IMR-90 (cell line): ENCODE measurements around the gene PDZK1.

ENCODE experiments used
- CTCF ChIP-seq: conservative IDR thresholded peaks from 2 replicates; pipeline ENCODE4 v1.5.1; 2012; ENCODE audit warnings: mild to moderate bottlenecking, low read depth, low read length, improper control_type of control experiment
- FOS ChIP-seq: fragments of 150-350 bp; IDR thresholded peaks from 2 replicates; pipeline ENCODE4 v1.6.1; 2016; ENCODE audit warnings: low read depth, low read length
- MAZ ChIP-seq: IDR thresholded peaks from 2 replicates; pipeline ENCODE4 v1.6.1; 2012; ENCODE audit warnings: low read depth, mild to moderate bottlenecking, low read length, improper control_type of control experiment, moderate library complexity, borderline replicate concordance
- POLR2A ChIP-seq: IDR thresholded peaks from 2 replicates; pipeline ENCODE4 v1.6.1; 2012; ENCODE audit warnings: mild to moderate bottlenecking, low read depth, low read length
- RAD21 ChIP-seq: IDR thresholded peaks from 2 replicates; pipeline ENCODE4 v1.6.1; 2012; ENCODE audit warnings: low read length, improper control_type of control experiment
- RFX5 ChIP-seq: IDR thresholded peaks from 2 replicates; pipeline ENCODE4 v1.8.0; 2012; ENCODE audit warnings: low read depth, mild to moderate bottlenecking, low read length, moderate library complexity
- SMC3 ChIP-seq: fragments of 150-350 bp; IDR thresholded peaks from 2 replicates; pipeline ENCODE4 v1.6.1; 2016; ENCODE audit warnings: low read depth, mild to moderate bottlenecking, antibody characterized with exemption, low read length, moderate library complexity

GRCh38 chr1:145750426-145750825, 43.3 kb upstream of the PDZK1 start:
- no peak for TF ChIP-seq CTCF
- TF ChIP-seq RFX5 = no peak
- no peak for TF ChIP-seq POLR2A
- TF ChIP-seq RAD21 = no peak
- TF ChIP-seq FOS = no peak
- TF ChIP-seq SMC3 = no peak
- no peak for TF ChIP-seq MAZ
